H1 (cell line): ENCODE results near the gene PPP1R14C. TPM values are rescaled to one million over a fixed set of nuclear protein-coding genes. Genes with fewer than 3 reads are reported as not detected.

Source experiments
- CTCF ChIA-PET: fragments of 300-600 bp; sonication (Branson Sonifier 250); formaldehyde crosslinking; loops from one replicate; lab custom pipeline; 2021; ENCODE audit not compliant: partially characterized antibody; lab: Charles Lee
- POLR2A ChIA-PET: fragments of 300-600 bp; sonication (Branson Sonifier 250); formaldehyde crosslinking; loops from one replicate; lab custom pipeline; 2021; ENCODE audit warnings: inconsistent platforms; ENCODE audit not compliant: partially characterized antibody; lab: Charles Lee
- DNase-seq, 2 experiments: peaks; one replicate each; pipeline versions ENCODE4 v3.0.0 to v3.0.0-alpha.2; 2010 to 2022; ENCODE audit warnings: low spot score in 2 of 2, low read depth in 1 of 2, mixed read lengths in 1 of 2
- FAIRE-seq: peaks from 2 replicates; lab custom pipeline; 2011; peaks lifted over from hg19 to GRCh38; lab: Jason Lieb, UNC
- H2AFZ ChIP-seq: 2 replicates; pipeline ENCODE4 v1.8.1; 2012; ENCODE audit warnings: low read length, inconsistent platforms
- H2AK5ac ChIP-seq: 2 replicates; pipeline ENCODE4 v1.6.1; 2013; ENCODE audit warnings: low read depth, low read length
- H2BK120ac ChIP-seq: replicated peaks from 2 replicates; pipeline ENCODE3; 2013; ENCODE audit warnings: low read depth, low read length, inconsistent platforms
- H2BK12ac ChIP-seq: 2 replicates; pipeline ENCODE4 v1.6.1; 2013; ENCODE audit warnings: low read depth, low read length
- H2BK15ac ChIP-seq: 2 replicates; pipeline ENCODE4 v1.6.1; 2013; ENCODE audit warnings: low read length
- H2BK20ac ChIP-seq: 2 replicates; pipeline ENCODE4 v1.6.1; 2013; ENCODE audit warnings: low read length
- H2BK5ac ChIP-seq: 2 replicates; pipeline ENCODE4 v1.6.1; 2013; ENCODE audit warnings: low read depth, low read length
- H3K14ac ChIP-seq: 2 replicates; pipeline ENCODE4 v1.6.1; 2013; ENCODE audit warnings: inconsistent platforms; ENCODE audit not compliant: insufficient read length
- H3K18ac ChIP-seq: 2 replicates; pipeline ENCODE4 v1.6.1; 2013; ENCODE audit warnings: low read length; ENCODE audit errors: extremely low read depth
- H3K23ac ChIP-seq: 2 replicates; pipeline ENCODE4 v1.6.1; 2013; ENCODE audit warnings: inconsistent platforms; ENCODE audit not compliant: insufficient read length
- H3K23me2 ChIP-seq: 2 replicates; pipeline ENCODE4 v1.6.1; 2013; ENCODE audit warnings: low read depth, low read length
- H3K27ac ChIP-seq: 2 replicates; pipeline ENCODE4 v1.6.1; 2011; ENCODE audit warnings: low read depth, low read length, inconsistent platforms
- H3K27me3 ChIP-seq, 4 experiments: replicated peaks in 1 of 4; 1 replicate in 1 of 4; 2 replicates in 3 of 4; pipeline versions ENCODE4 v1.6.1 to v1.8.1; 2011 to 2013; ENCODE audit warnings: low read length in 3 of 4, mild to moderate bottlenecking in 3 of 4, inconsistent platforms in 2 of 4, mixed read lengths in 2 of 4, moderate library complexity in 1 of 4; ENCODE audit not compliant: control insufficient read depth in 3 of 4, insufficient read depth in 3 of 4; ENCODE audit errors: extremely low read depth in 1 of 4
- H3K36me3 ChIP-seq, 4 experiments: 2 replicates each; pipeline versions ENCODE4 v1.6.1 to v1.8.1; 2011 to 2013; ENCODE audit warnings: mild to moderate bottlenecking in 4 of 4, low read length in 3 of 4, moderate library complexity in 2 of 4, control low read depth in 1 of 4, inconsistent platforms in 1 of 4; ENCODE audit not compliant: insufficient read depth in 4 of 4, control insufficient read depth in 2 of 4
- H3K4ac ChIP-seq: replicated peaks from 2 replicates; pipeline ENCODE3; 2013; ENCODE audit warnings: low read length, low read depth, mixed read lengths, inconsistent platforms; ENCODE audit not compliant: insufficient read length
- H3K4me1 ChIP-seq, 4 experiments: replicated peaks in 1 of 4; 1 replicate in 1 of 4; 2 replicates in 3 of 4; pipeline versions ENCODE4 v1.6.1 to v1.8.1; 2011 to 2013; ENCODE audit warnings: low read length in 3 of 4, inconsistent platforms in 2 of 4, mixed read lengths in 1 of 4; ENCODE audit not compliant: insufficient read depth in 4 of 4, control insufficient read depth in 3 of 4
- H3K4me2 ChIP-seq, 2 experiments: 2 replicates each; pipeline versions ENCODE4 v1.6.1 to v1.8.1; 2011 to 2013; ENCODE audit warnings: low read depth in 2 of 2, low read length in 2 of 2, control low read depth in 1 of 2, inconsistent platforms in 1 of 2, mild to moderate bottlenecking in 1 of 2; ENCODE audit not compliant: insufficient read depth in 1 of 2
- H3K4me3 ChIP-seq, 4 experiments: fragments of 200-600, 300-600 bp in 1 of 4; sonication (generic), shearing (Covaris generic), sonication (Bioruptor Twin) in 1 of 4; 2 replicates each; pipeline versions ENCODE4 v1.5.1 to v1.8.1; 2011 to 2016; ENCODE audit warnings: low read length in 4 of 4, low read depth in 3 of 4, control low read depth in 2 of 4, inconsistent platforms in 2 of 4, mild to moderate bottlenecking in 2 of 4, mixed read lengths in 1 of 4, moderate library complexity in 1 of 4; ENCODE audit not compliant: insufficient read depth in 2 of 4; ENCODE audit errors: extremely low read depth in 1 of 4
- H3K56ac ChIP-seq: replicated peaks from 2 replicates; pipeline ENCODE3; 2013; ENCODE audit warnings: low read depth, mild to moderate bottlenecking, mixed read lengths, low read length, inconsistent platforms; ENCODE audit not compliant: insufficient read length
- H3K79me1 ChIP-seq: 2 replicates; pipeline ENCODE4 v1.6.1; 2013; ENCODE audit warnings: low read depth, low read length, control low read depth
- H3K79me2 ChIP-seq, 2 experiments: 2 replicates each; pipeline versions ENCODE4 v1.6.1 to v1.8.1; 2012 to 2013; ENCODE audit warnings: low read length in 2 of 2, mild to moderate bottlenecking in 2 of 2, inconsistent platforms in 1 of 2; ENCODE audit not compliant: insufficient read depth in 2 of 2, control insufficient read depth in 1 of 2
- H3K9ac ChIP-seq, 4 experiments: replicated peaks in 1 of 4; 1 replicate in 1 of 4; 2 replicates in 3 of 4; pipeline versions ENCODE4 v1.6.1 to v1.8.1; 2011 to 2013; ENCODE audit warnings: low read depth in 3 of 4, low read length in 3 of 4, control low read depth in 2 of 4, mild to moderate bottlenecking in 2 of 4, moderate library complexity in 2 of 4, inconsistent platforms in 1 of 4; ENCODE audit errors: extremely low read depth in 1 of 4
- H3K9me3 ChIP-seq, 2 experiments: 2 replicates each; pipeline versions ENCODE4 v1.6.1 to v1.8.1; 2012 to 2013; ENCODE audit warnings: mild to moderate bottlenecking in 2 of 2, moderate library complexity in 2 of 2, control low read depth in 1 of 2, inconsistent platforms in 1 of 2, low read depth in 1 of 2, low read length in 1 of 2, mixed read lengths in 1 of 2; ENCODE audit not compliant: insufficient read depth in 2 of 2
- H4K20me1 ChIP-seq, 2 experiments: replicated peaks in 1 of 2; 2 replicates each; pipeline versions ENCODE3 to v1.8.1; 2011 to 2013; ENCODE audit warnings: inconsistent platforms in 2 of 2, low read length in 2 of 2, mild to moderate bottlenecking in 1 of 2; ENCODE audit not compliant: insufficient read depth in 2 of 2, control insufficient read depth in 1 of 2
- H4K5ac ChIP-seq: 2 replicates; pipeline ENCODE4 v1.6.1; 2013; ENCODE audit warnings: low read length, low read depth, mixed read lengths, inconsistent platforms; ENCODE audit not compliant: insufficient read length
- H4K8ac ChIP-seq: 2 replicates; pipeline ENCODE4 v1.8.0; 2013; ENCODE audit warnings: mild to moderate bottlenecking, moderate library complexity, low read length, inconsistent platforms; ENCODE audit not compliant: insufficient read depth; ENCODE audit errors: extremely low read depth
- H4K91ac ChIP-seq: replicated peaks from 2 replicates; pipeline ENCODE3; 2013; ENCODE audit warnings: low read length, mixed read lengths, inconsistent platforms; ENCODE audit not compliant: insufficient read length
- FOSL1 ChIP-seq: IDR thresholded peaks from 2 replicates; pipeline ENCODE4 v1.6.1; 2011; ENCODE audit warnings: mild to moderate bottlenecking, low read depth, low read length, moderate library complexity; ENCODE audit not compliant: insufficient read depth
- HDAC2 ChIP-seq, 2 experiments: fragments of 300-600 bp in 1 of 2; sonication (generic) in 1 of 2; IDR thresholded peaks; 2 replicates each; pipeline ENCODE4 v1.6.1; 2011 to 2012; ENCODE audit warnings: low read depth in 2 of 2, low read length in 2 of 2, mild to moderate bottlenecking in 2 of 2, moderate library complexity in 2 of 2, borderline replicate concordance in 1 of 2, inconsistent platforms in 1 of 2
- NANOG ChIP-seq: IDR thresholded peaks from 2 replicates; pipeline ENCODE4 v1.6.1; 2011; ENCODE audit warnings: low read length, low read depth, mild to moderate bottlenecking, inconsistent platforms; ENCODE audit not compliant: insufficient read depth, poor library complexity, severe bottlenecking
- PHF8 ChIP-seq: fragments of 200-600 bp; sonication (generic); conservative IDR thresholded peaks from 2 replicates; pipeline ENCODE4 v1.7.1; 2012; ENCODE audit warnings: low read depth, mild to moderate bottlenecking, inconsistent platforms, low read length, moderate library complexity
- POLR2A ChIP-seq, 2 experiments: IDR thresholded peaks; 1 replicate in 1 of 2; 2 replicates in 1 of 2; pipeline ENCODE4 v1.6.1; 2011; ENCODE audit warnings: low read depth in 2 of 2, low read length in 2 of 2, mild to moderate bottlenecking in 2 of 2; ENCODE audit errors: control extremely low read depth in 1 of 2
- POLR2AphosphoS5 ChIP-seq: IDR thresholded peaks from 2 replicates; pipeline ENCODE4 v1.6.1; 2011; ENCODE audit warnings: low read depth, low read length
- RFX5 ChIP-seq: IDR thresholded peaks from 2 replicates; pipeline ENCODE4 v1.6.1; 2011; ENCODE audit warnings: low read depth, low read length, improper control_type of control experiment, borderline replicate concordance
- RNF2 ChIP-seq: fragments of 200-900, 300-1000 bp; sonication (generic); IDR thresholded peaks from 2 replicates; pipeline ENCODE4 v1.7.1; 2016; ENCODE audit warnings: borderline replicate concordance, low read depth, mild to moderate bottlenecking, antibody characterized with exemption, low read length; ENCODE audit not compliant: poor library complexity, severe bottlenecking; ENCODE audit errors: missing control alignments
- TEAD4 ChIP-seq: IDR thresholded peaks from 2 replicates; pipeline ENCODE4 v1.6.1; 2012; ENCODE audit warnings: low read depth, low read length, inconsistent platforms, mixed read lengths
- WGBS, 2 experiments: shearing (Covaris generic) in 1 of 2; methylation state at CpG; one replicate each; pipeline versions ENCODE4 v1.1.6 to v1.1.7; 2013 to 2015; ENCODE audit warnings: low lambda C conversion rate in 2 of 2, mixed read lengths in 2 of 2, inconsistent platforms in 1 of 2, low coverage in 1 of 2, missing lambda C conversion rate in 1 of 2; ENCODE audit not compliant: insufficient replicate concordance in 2 of 2, insufficient coverage in 1 of 2, insufficient read length in 1 of 2; ENCODE audit errors: extremely low coverage in 1 of 2, missing lambda C conversion rate in 1 of 2; 5-methylcytosine and 5-hydroxymethylcytosine counted together
- polyA plus RNA-seq, 7 experiments: library from polyadenylated mRNA; depleted of rRNA in 3 of 7; stranded (reverse) in 5 of 7; unstranded in 2 of 7; fragments of >200 nt in 5 of 7; fragments of 200-250 nt in 2 of 7; gene quantifications; 1 replicate in 5 of 7; 2 replicates in 1 of 7; 4 replicates in 1 of 7; pipeline versions ENCODE4 v1.2.1 to v1.2.3, GENCODE V29; 2011 to 2013; ENCODE audit warnings: missing spikeins in 2 of 7, mixed read lengths in 2 of 7
- total RNA-seq: library from RNA; stranded (reverse); fragmentation: NEBNext Ultra II Directional; extraction: Animal tissue kit (Norgen Biotek cat#: 25700); gene quantifications from 2 replicates; pipeline ENCODE4 v1.2.1, GENCODE V29; 2021

The PPP1R14C gene
- total and polyA plus RNA-seq, 2 of the 8 experiments (the other 6 are each of a cell fraction or from before 2014, with no cell fraction given) = 0.30 to 0.61 TPM

- Histone ChIP-seq H3K4me2 (no peak overlapping the region), H4K91ac (no peak overlapping the region), H4K8ac (no peak overlapping the region), H4K20me1 (no peaks in the 10 kb centered on the region), H2AK5ac (no peak overlapping the region)
- no peak for TF ChIP-seq RNF2
- no peak for TF ChIP-seq NANOG
- no peak for TF ChIP-seq PHF8
- TF ChIP-seq TEAD4 = no peak
- no peak for TF ChIP-seq HDAC2 (IDR thresholded peaks at IDR 0.05; ENCODE audit: borderline replicate concordance in 1 of 2, low read depth in 2 of 2, low read length in 2 of 2)
- TF ChIP-seq POLR2A (IDR thresholded peaks at IDR 0.05; ENCODE audit: control extremely low read depth in 1 of 2, low read depth in 2 of 2, low read length in 2 of 2) = no peak
- no peak for TF ChIP-seq FOSL1
- no peak for TF ChIP-seq POLR2AphosphoS5
- TF ChIP-seq RFX5 = no peak
- TF ChIP-seq, all 59 proteins: peak for 0
- no peaks in the 10 kb centered on the region for H3K9me3 ChIP-seq
- no peak overlapping the region for H3K4ac ChIP-seq
- H2BK20ac ChIP-seq = no peak overlapping the region
- H4K5ac ChIP-seq = no peak overlapping the region
- ChIA-PET CTCF (interaction anchor here (0.6 kb wide), 1 partner anchor 54 kb away, joined by 4 read pairs; no protein-coding TSS in a partner anchor), POLR2A (no interaction called here)
- DNase-seq = no peak
- no peak overlapping the region for H3K56ac ChIP-seq
- H3K36me3 ChIP-seq = no peaks in the 10 kb centered on the region
- no peak overlapping the region for H3K27ac ChIP-seq
- no peaks in the 10 kb centered on the region for H3K79me1 ChIP-seq
- no peak overlapping the region for H2BK120ac ChIP-seq
- H3K9ac ChIP-seq = no peak overlapping the region
- FAIRE-seq = no peak
- H2BK5ac ChIP-seq = no peak overlapping the region
- H3K79me2 ChIP-seq = no peaks in the 10 kb centered on the region
- WGBS, 2 experiments = 86% methylated on average over 9 of the region's 9 CpGs; no CpG with 5 or more reads in 1 of the 2 experiments
- no peaks in the 10 kb centered on the region for H3K23me2 ChIP-seq
- H3K18ac ChIP-seq = no peak overlapping the region
- no peaks in the 10 kb centered on the region for H3K4me1 ChIP-seq
- peaks cover 0 to 3% (median 0%) of the 10 kb centered on the region in 4 experiments; a peak in 1 of 7 replicates for H3K27me3 ChIP-seq
- H3K23ac ChIP-seq = no peak overlapping the region
- H2AFZ ChIP-seq = no peak overlapping the region
- H3K14ac ChIP-seq = no peak overlapping the region
- H2BK12ac ChIP-seq = no peak overlapping the region
- H3K4me3 ChIP-seq = no peak overlapping the region
- H2BK15ac ChIP-seq = no peak overlapping the region
Measured at GRCh38 chr6:150129616-150130505, 13.0 kb upstream of the PPP1R14C start.
